PFSK-1 (cell line): ENCODE results near the gene PIGC.

Experiments used
- FOXP2 ChIP-seq: optimal IDR thresholded peaks from 2 replicates; pipeline ENCODE3; 2011; ENCODE audit warnings: borderline replicate concordance, control low read depth, inconsistent platforms; ENCODE audit not compliant: insufficient read depth; ENCODE audit errors: extremely low read length, extremely low read depth
- POLR2AphosphoS5 ChIP-seq: IDR thresholded peaks from 2 replicates; pipeline ENCODE4 v1.6.1; 2012; ENCODE audit warnings: low read depth, mild to moderate bottlenecking, control low read depth, low read length, moderate library complexity
- REST ChIP-seq, 2 experiments: IDR thresholded peaks; 2 replicates each; pipeline versions ENCODE4 v1.6.1 to v1.8.0; 2011 to 2012; ENCODE audit warnings: low read depth in 2 of 2, low read length in 2 of 2, control low read depth in 1 of 2, inconsistent platforms in 1 of 2, mild to moderate bottlenecking in 1 of 2, moderate library complexity in 1 of 2; ENCODE audit not compliant: insufficient read depth in 1 of 2
- SIN3A ChIP-seq: IDR thresholded peaks from 2 replicates; pipeline ENCODE4 v1.6.1; 2012; ENCODE audit warnings: mild to moderate bottlenecking, low read length, moderate library complexity, borderline replicate concordance; ENCODE audit not compliant: insufficient read depth
- TAF1 ChIP-seq: IDR thresholded peaks from 2 replicates; pipeline ENCODE4 v1.6.1; 2012; ENCODE audit warnings: low read length, control low read depth, borderline replicate concordance; ENCODE audit not compliant: insufficient read depth

Gene PIGC

GRCh38 chr1:172468296-172468695 is 24.4 kb upstream of the PIGC start:
- TF ChIP-seq REST (IDR thresholded peaks at IDR 0.05; ENCODE audit: insufficient read depth in 1 of 2, low read depth in 2 of 2, low read length in 2 of 2) (no peak), SIN3A (no peak), TAF1 (no peak), FOXP2 (no peak), POLR2AphosphoS5 (no peak)

GRCh38 chr1:172467446-172467845 is 23.6 kb upstream of the PIGC start:
- TF ChIP-seq FOXP2 (no peak), REST (IDR thresholded peaks at IDR 0.05; ENCODE audit: insufficient read depth in 1 of 2, low read depth in 2 of 2, low read length in 2 of 2) (no peak), POLR2AphosphoS5 (no peak), SIN3A (no peak), TAF1 (no peak)

- TF ChIP-seq REST (IDR thresholded peaks at IDR 0.05; ENCODE audit: insufficient read depth in 1 of 2, low read depth in 2 of 2, low read length in 2 of 2) (no peak), SIN3A (no peak), FOXP2 (no peak), TAF1 (no peak), POLR2AphosphoS5 (no peak)
These were observed 23.0 kb upstream of the PIGC start for GRCh38 chr1:172466795-172467407.

- no peak for TF ChIP-seq TAF1
- TF ChIP-seq FOXP2: no peak
- no peak for TF ChIP-seq SIN3A
- no peak for TF ChIP-seq POLR2AphosphoS5
- TF ChIP-seq REST (IDR thresholded peaks at IDR 0.05; ENCODE audit: insufficient read depth in 1 of 2, low read depth in 2 of 2, low read length in 2 of 2): no peak
These were observed 21.7 kb upstream of the PIGC start for GRCh38 chr1:172465617-172466016.
